GM21529 (cell line): Measurements from ENCODE around the gene CCDC13.

Experiments used
- ATAC-seq: cut with Tn5 transposase; IDR thresholded peaks from one replicate; pipeline ENCODE4 v1.9.1; 2021; ENCODE audit not compliant: unreplicated experiment

The CCDC13 gene

DNA sequence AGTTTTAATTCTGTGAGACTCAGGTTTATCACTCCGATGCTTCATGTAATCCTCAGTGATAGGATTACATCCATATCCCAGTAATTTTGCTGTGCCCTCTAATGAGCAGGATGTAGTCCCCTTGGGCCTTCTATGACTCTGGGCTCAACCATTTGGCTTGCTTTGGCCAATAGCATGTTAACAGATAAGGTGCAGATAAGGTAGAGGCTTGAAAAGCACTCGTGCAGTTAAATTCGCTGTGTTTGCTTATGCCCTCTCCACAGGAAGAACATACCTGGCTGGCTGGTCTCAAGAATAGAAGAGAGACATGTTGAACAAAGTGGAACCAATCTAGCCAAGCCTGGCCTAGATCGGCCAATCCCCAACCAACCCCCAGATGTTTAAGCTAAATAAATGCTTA is 20.1 kb downstream of the CCDC13 start:
- no peak for ATAC-seq

- ATAC-seq = no peak
These were observed 20.6 kb downstream of the CCDC13 start for GRCh38 chr3:42752441-42752840.

DNA sequence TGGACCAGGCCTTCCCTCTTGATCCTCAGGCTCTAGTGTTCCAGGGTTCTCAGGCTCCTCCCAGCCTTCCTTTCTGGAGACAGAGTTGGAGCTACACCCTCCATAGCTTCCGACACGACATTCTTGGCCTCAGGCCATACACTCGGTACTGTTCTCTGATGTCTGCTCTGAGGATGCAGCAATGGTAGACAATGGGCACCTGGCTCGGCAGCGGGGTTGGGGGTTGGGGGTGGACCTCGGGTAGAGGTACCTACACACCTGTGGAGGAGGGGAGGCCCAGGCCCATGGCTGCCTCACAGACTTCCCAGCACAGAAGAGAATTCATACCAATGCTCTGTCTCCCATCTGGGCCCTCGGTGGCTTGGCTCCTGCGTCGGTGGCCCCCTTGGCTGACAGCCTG is 21.4 kb downstream of the CCDC13 start:
- ATAC-seq = no peak

GRCh38 chr3:42750834-42751233 is 22.2 kb downstream of the CCDC13 start:
- ATAC-seq = no peak

DNA sequence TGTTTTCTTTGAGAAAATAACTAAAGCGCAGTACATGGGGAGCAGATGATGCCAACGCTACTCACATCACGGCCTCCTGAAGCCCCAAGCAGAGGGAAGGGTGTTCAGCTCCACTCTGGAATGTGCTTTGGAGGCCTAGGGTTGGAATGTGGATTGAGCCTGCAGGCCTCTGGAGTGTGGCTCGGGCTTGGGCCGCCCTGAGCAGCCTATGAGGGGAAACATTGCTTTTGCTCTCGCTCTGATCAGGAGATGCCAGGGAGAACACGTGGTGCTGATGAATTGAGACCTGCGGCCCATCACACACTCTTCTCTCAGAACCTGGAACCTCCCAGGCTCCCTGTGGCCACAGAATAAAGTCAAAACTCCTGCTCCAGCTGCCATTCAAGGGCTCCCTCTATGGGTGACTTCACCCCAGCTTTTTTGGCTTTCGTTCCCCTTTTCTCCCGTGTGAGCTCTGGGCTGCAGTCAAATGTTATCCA is 23.3 kb downstream of the CCDC13 start:
- ATAC-seq = no peak

DNA sequence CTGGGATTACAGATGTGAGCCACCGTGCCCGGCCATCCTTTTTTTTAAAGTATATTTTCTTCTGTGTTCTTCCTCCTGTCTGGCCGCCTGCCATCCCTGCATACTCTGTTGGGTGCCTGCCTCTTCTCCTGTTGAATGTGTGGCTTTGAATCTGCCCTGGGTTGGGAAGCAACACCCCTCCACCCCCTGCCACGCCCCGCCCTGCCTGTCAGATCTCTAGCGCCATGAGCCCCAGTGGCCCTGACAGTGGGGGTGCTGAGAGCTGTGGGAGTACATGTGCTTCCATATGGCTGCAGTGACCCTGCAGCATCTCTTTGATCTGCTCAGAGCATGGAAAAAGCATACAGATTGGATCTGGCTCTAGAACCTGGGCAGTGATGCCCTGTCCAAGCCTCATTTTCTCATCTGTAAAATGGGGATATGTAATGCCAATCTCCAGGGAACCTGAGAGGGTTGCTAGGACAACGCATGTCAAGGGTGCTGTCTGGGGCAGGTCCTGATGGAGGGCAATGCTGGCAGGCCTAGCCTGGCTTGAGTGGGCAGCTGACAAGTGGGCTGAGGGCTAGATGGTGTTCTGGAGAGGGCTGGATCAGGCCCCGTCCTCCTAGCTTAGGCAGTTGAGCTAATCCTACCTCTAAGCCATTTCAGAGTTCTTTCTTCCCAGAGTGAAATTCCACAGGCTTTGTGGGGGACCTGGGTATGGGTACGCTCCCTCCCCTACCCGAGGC is 23.9 kb downstream of the CCDC13 start:
- ATAC-seq = no peak

GRCh38 chr3:42747581-42747980 is 25.5 kb downstream of the CCDC13 start:
- no peak for ATAC-seq

DNA sequence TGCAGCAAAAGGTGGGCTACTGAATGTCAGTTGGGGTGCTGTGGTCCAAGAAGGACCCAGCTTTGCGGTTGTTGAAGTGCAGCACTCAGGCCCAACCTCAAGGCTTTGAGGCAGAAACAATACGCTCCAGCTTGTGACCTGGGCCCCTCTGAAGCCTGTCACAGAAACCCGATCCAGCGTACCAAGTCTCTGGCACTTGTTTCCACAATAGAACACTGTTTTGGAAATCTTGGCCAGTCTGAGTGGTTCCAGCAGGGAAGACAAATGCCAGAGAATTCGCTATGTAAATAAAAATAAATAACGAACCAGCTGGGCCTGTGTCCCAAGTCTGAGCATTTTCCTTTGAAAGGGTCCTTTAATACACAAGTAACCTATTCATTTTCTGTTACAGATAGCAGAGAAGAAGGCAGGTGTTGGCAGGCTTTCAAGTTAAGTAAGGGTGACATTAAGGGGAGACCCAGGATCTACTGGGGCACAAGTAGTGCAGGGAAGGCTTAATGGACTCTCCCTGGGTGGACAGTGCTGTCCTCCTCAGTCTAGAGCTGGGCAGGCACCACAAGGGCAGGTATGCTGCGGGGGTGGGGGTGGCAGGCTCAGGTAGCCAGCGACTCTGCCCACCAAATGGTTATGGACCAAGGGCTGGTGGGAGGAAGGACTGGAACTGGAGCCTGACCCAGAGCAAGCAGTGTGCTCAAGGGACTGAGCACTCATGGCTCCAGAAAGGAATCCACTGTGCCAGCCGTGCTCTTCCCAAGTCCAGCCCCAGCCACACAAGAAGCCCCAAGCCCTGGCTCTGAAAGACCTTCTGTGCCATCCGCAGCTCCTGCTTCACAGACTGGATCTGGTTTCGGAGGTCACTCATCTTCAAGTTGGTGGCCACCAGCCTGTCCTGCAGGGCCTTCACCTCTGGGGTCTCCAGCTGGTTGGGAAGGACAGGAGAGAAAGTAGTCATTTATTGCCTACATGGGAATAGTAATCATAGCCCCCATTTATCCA is 26.3 kb downstream of the CCDC13 start:
- no peak for ATAC-seq

- ATAC-seq = no peak
These were observed 27.1 kb downstream of the CCDC13 start for GRCh38 chr3:42745776-42746454.

DNA sequence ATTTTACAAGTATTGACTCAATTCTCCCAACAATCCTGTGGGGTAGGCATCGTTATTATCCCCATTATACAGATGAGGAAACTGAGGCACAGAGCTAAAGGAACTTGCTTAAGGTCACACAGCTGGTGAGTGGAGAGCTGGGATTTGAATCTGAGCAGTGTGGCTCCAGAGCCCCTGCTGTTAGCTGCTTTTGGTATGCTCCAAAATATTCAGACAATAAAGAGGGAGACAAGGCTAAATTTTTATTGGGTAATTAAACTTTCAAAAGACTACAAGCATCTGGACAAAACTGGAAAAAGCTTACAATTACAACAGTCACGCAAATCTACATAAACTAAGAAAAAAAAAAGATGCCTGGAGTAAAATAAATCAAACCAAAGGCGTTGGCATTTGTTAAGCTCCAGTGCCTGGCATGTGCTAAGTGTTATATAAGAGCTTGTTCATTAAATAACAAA is 27.7 kb downstream of the CCDC13 start:
- no peak for ATAC-seq

- no peak for ATAC-seq
These were observed 29.7 kb downstream of the CCDC13 start for GRCh38 chr3:42743204-42743995.

DNA sequence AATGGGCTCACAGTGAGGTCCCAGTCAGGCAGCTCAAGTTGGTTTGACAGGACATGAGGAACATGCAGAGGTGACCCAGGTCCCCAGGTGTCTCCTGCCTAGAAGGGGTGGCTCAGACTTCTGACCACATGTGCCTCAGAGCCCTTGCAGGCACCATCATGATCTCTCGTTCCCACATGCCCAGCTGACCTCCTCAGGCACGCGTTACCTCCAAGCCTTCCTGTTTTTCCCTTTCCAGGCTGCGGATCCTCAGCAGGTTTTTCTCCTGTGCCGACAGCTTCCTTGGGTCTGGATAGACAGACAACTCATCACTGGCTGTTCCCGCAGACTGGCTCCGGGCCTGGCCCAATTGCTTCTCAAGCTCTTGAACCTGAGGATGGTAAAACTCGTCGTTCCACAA is 30.4 kb downstream of the CCDC13 start:
- ATAC-seq = no peak

GRCh38 chr3:42742259-42742658 is 30.8 kb downstream of the CCDC13 start:
- ATAC-seq = no peak

GRCh38 chr3:42741796-42742195 is 31.3 kb downstream of the CCDC13 start:
- ATAC-seq = no peak

DNA sequence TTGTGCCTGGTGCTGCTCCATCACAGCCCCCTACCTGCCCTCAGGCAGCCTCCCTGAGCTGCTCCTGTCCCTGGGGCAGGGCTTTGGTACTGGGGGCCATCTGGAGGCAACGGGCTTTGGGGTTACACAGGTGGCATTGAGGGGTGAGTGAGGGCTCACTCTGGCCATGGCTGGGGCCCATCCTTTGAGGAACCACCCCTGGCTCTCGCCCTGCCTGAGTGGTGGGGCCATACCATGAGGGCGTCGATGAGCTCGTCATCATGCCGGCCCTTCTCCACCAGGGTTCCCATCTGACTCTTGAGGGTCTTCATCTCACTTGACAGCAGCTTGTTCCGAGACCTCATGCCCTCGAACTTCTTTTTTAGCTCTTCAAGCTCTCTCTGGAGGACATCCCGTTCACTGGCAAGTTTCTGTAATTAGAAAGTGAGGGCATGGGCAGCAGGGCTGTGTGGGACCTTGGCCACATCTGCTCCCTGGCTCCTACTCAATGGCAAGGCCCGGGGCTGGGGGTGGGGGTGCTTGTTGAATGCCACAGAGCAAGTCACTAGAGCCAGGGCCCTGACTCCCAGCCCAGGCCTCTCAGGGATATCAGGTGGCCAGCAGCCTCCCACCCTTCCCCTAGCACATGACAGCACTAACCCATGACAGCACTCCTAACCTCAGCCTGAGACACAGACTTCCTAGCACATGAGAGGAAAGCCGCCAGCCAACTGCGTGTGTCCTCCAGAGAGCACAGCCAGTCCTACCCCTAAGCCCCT is 33.5 kb downstream of the CCDC13 start:
- no peak for ATAC-seq

- no peak for ATAC-seq
These were observed 36.5 kb downstream of the CCDC13 start for GRCh38 chr3:42736531-42736930.

DNA sequence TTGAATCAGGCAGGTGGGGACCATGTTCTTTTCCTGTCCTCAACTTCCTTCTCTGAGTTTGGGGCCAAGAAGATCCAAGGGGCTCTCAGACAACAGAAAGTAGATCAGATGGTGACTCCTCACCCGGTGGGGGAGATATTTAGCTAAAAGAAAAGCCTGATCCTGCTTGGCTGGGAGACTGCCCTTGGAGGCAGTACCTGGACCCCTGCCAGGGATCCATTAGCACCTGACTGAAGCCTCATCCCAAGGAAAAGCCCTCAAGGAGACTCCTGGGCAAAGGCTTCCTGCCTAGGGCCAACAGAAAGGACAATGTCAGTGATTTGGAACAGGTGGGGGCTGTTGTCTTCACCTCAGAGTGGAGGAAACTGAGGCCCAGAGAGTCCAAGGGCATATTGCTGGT is 37.0 kb downstream of the CCDC13 start:
- ATAC-seq = no peak

DNA sequence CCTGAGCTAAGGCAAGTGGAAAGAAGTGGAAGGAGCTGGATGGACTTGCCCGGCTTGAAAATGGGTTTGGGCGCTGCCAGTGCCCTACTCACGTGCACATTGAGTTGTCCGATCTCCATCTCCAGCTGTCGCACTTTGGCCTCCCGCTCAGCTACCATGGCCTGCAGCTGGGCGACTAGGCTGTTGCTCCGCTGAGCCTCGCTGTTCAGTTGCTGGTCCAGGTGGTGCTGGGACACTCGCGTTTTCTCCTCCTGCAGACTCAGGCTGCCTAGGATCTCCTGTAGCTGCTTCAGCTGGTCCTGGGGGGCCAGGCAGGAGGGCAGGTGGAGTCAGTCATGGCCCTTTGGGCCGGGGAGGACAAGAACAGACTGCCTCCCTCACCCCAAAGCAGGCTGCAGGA is 37.4 kb downstream of the CCDC13 start:
- ATAC-seq = no peak

DNA sequence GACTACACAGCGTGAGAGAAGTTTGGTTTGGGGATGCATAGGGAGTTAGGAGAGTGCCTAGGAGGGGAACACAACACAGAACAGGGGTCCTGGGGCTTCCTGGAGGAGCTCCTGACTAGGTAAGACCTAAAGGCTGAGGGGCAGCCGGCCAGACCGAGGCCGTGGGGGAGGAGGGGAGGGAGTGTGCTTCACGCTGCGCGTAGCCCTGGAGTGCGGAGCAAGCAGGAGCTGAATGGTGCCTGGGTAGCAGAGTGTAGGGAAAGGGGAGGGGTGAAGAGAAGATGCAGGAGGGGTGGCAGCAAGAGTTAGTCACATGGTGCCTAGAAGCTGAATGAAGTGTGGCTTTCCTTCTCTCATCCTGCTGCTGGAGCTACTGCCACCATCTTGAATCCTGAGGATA is 38.0 kb downstream of the CCDC13 start:
- ATAC-seq = no peak
